Measurements from ENCODE around the gene ACAA2. TPM values are rescaled to one million over a fixed set of nuclear protein-coding genes. Genes with fewer than 3 reads are reported as not detected.
"Not testable (repeated sequence)": the region's sequence is repeated elsewhere in the genome, so short reads cannot be mapped to it uniquely, and the experiment has no call there.

The ACAA2 gene
- polyA plus RNA-seq, 1 donor (not counting 4 experiments of a cell fraction or from before 2014, with no cell fraction given) = 2.3 TPM

- H3K36me3 ChIP-seq (ENCODE audit: control insufficient read depth in 2 of 2, extremely low read depth in 1 of 2, insufficient read depth in 2 of 2, low read length in 2 of 2) = peaks cover 4 to 5% of the 10 kb centered on the region in 2 experiments
These were observed 25.0 kb upstream of the ACAA2 start for GRCh38 chr18:49838381-49838780.

GRCh38 chr18:49837889-49838288, 24.6 kb upstream of the ACAA2 start:
- Histone ChIP-seq H3K36me3 (ENCODE audit: control insufficient read depth in 2 of 2, extremely low read depth in 1 of 2, insufficient read depth in 2 of 2, low read length in 2 of 2) (peaks cover 4 to 5% of the 10 kb centered on the region in 2 experiments), H3K4me2 (ENCODE audit: control insufficient read depth, extremely low read depth, insufficient read depth, low read depth, low read length) (no peak overlapping the region), H3K9ac (ENCODE audit: control insufficient read depth, extremely low read depth, insufficient read depth, low read length) (no peak overlapping the region), H3K9me1 (ENCODE audit: control insufficient read depth, extremely low read depth, insufficient read depth, low read length) (no peaks in the 10 kb centered on the region), H3K27me3 (ENCODE audit: control insufficient read depth, extremely low read depth, insufficient read depth, low read length) (no peaks in the 10 kb centered on the region), H4K20me1 (ENCODE audit: control insufficient read depth, extremely low read depth, insufficient read depth, low read length) (no peaks in the 10 kb centered on the region), H3K4me3 (ENCODE audit: control insufficient read depth in 2 of 3, extremely low read depth in 1 of 3, insufficient read depth in 2 of 3, low read depth in 1 of 3, low read length in 3 of 3) (no peak overlapping the region), H3K4me1 (ENCODE audit: control insufficient read depth, extremely low read depth, insufficient read depth, low read length) (peaks cover 19% of the 10 kb centered on the region), H3K27ac (ENCODE audit: control insufficient read depth, insufficient read depth, low read length) (no peak overlapping the region), H3K79me2 (ENCODE audit: control insufficient read depth, insufficient read depth, low read length) (no peaks in the 10 kb centered on the region), H3K9me3 (ENCODE audit: control insufficient read depth, low read depth, low read length) (no peaks in the 10 kb centered on the region), H2AFZ (ENCODE audit: control insufficient read depth, low read length) (no peak overlapping the region)
- TF ChIP-seq EZH2 (IDR thresholded peaks at IDR 0.05; ENCODE audit: low read length) = no peak
- TF ChIP-seq, protein P1, sequence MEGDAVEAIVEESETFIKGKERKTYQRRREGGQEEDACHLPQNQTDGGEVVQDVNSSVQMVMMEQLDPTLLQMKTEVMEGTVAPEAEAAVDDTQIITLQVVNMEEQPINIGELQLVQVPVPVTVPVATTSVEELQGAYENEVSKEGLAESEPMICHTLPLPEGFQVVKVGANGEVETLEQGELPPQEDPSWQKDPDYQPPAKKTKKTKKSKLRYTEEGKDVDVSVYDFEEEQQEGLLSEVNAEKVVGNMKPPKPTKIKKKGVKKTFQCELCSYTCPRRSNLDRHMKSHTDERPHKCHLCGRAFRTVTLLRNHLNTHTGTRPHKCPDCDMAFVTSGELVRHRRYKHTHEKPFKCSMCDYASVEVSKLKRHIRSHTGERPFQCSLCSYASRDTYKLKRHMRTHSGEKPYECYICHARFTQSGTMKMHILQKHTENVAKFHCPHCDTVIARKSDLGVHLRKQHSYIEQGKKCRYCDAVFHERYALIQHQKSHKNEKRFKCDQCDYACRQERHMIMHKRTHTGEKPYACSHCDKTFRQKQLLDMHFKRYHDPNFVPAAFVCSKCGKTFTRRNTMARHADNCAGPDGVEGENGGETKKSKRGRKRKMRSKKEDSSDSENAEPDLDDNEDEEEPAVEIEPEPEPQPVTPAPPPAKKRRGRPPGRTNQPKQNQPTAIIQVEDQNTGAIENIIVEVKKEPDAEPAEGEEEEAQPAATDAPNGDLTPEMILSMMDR (optimal IDR thresholded peaks at IDR 0.05 in 1 of 3, IDR thresholded peaks at IDR 0.05 in 1 of 3, conservative IDR thresholded peaks at IDR 0.05 in 1 of 3; ENCODE audit: extremely low read depth in 1 of 3, insufficient read depth in 2 of 3, low read length in 3 of 3) = no peak
- DNase-seq (ENCODE audit: low read depth, low spot score) (no peak), FAIRE-seq (no peak)
- dilution Hi-C loops (cut with MboI; ENCODE audit: extremely low pct_ligation_motif_present, low sequenced_read_pairs) = no loop called here

More at GRCh38 chr18:49838381-49838780, 25.0 kb upstream of the ACAA2 start:
- DNase-seq (ENCODE audit: low read depth, low spot score) (no peak), FAIRE-seq (no peak)
- H3K4me2 ChIP-seq (ENCODE audit: control insufficient read depth, extremely low read depth, insufficient read depth, low read depth, low read length) = no peak overlapping the region
- no peak overlapping the region for H2AFZ ChIP-seq (ENCODE audit: control insufficient read depth, low read length)
- no peaks in the 10 kb centered on the region for H3K9me3 ChIP-seq (ENCODE audit: control insufficient read depth, low read depth, low read length)
- H3K9ac ChIP-seq (ENCODE audit: control insufficient read depth, extremely low read depth, insufficient read depth, low read length) = no peak overlapping the region
- H3K4me1 ChIP-seq (ENCODE audit: control insufficient read depth, extremely low read depth, insufficient read depth, low read length) = peaks cover 19% of the 10 kb centered on the region
- dilution Hi-C loops (cut with MboI; ENCODE audit: extremely low pct_ligation_motif_present, low sequenced_read_pairs) = no loop called here
- no peaks in the 10 kb centered on the region for H4K20me1 ChIP-seq (ENCODE audit: control insufficient read depth, extremely low read depth, insufficient read depth, low read length)
- H3K27me3 ChIP-seq (ENCODE audit: control insufficient read depth, extremely low read depth, insufficient read depth, low read length) = no peaks in the 10 kb centered on the region
- no peak overlapping the region for H3K27ac ChIP-seq (ENCODE audit: control insufficient read depth, insufficient read depth, low read length)
- H3K4me3 ChIP-seq (ENCODE audit: control insufficient read depth in 2 of 3, extremely low read depth in 1 of 3, insufficient read depth in 2 of 3, low read depth in 1 of 3, low read length in 3 of 3) = no peak overlapping the region
- H3K79me2 ChIP-seq (ENCODE audit: control insufficient read depth, insufficient read depth, low read length) = no peaks in the 10 kb centered on the region
- TF ChIP-seq EZH2 (IDR thresholded peaks at IDR 0.05; ENCODE audit: low read length) = no peak
- TF ChIP-seq, protein P1 (optimal IDR thresholded peaks at IDR 0.05 in 1 of 3, IDR thresholded peaks at IDR 0.05 in 1 of 3, conservative IDR thresholded peaks at IDR 0.05 in 1 of 3; ENCODE audit: extremely low read depth in 1 of 3, insufficient read depth in 2 of 3, low read length in 3 of 3) = no peak
- H3K9me1 ChIP-seq (ENCODE audit: control insufficient read depth, extremely low read depth, insufficient read depth, low read length) = no peaks in the 10 kb centered on the region

- H2AFZ ChIP-seq (ENCODE audit: control insufficient read depth, low read length); H3K4me3 ChIP-seq (ENCODE audit: control insufficient read depth in 2 of 3, extremely low read depth in 1 of 3, insufficient read depth in 2 of 3, low read depth in 1 of 3, low read length in 3 of 3); H4K20me1 ChIP-seq (ENCODE audit: control insufficient read depth, extremely low read depth, insufficient read depth, low read length); DNase-seq (ENCODE audit: low read depth, low spot score); H3K9me3 ChIP-seq (ENCODE audit: control insufficient read depth, low read depth, low read length); dilution Hi-C loops (cut with MboI; ENCODE audit: extremely low pct_ligation_motif_present, low sequenced_read_pairs); FAIRE-seq; H3K36me3 ChIP-seq (ENCODE audit: control insufficient read depth in 2 of 2, extremely low read depth in 1 of 2, insufficient read depth in 2 of 2, low read length in 2 of 2); H3K9me1 ChIP-seq (ENCODE audit: control insufficient read depth, extremely low read depth, insufficient read depth, low read length); H3K79me2 ChIP-seq (ENCODE audit: control insufficient read depth, insufficient read depth, low read length); H3K9ac ChIP-seq (ENCODE audit: control insufficient read depth, extremely low read depth, insufficient read depth, low read length); H3K27ac ChIP-seq (ENCODE audit: control insufficient read depth, insufficient read depth, low read length); H3K4me2 ChIP-seq (ENCODE audit: control insufficient read depth, extremely low read depth, insufficient read depth, low read depth, low read length); H3K27me3 ChIP-seq (ENCODE audit: control insufficient read depth, extremely low read depth, insufficient read depth, low read length): not testable (repeated sequence)
- peaks cover 19% of the 10 kb centered on the region for H3K4me1 ChIP-seq (ENCODE audit: control insufficient read depth, extremely low read depth, insufficient read depth, low read length)
These were observed 24.0 kb upstream of the ACAA2 start for GRCh38 chr18:49837316-49837835.

Measured in keratinocyte (primary cell).